GM19452 (cell line): ENCODE data around the gene NECTIN4.

ENCODE experiments used
- ATAC-seq: cut with Tn5 transposase; IDR thresholded peaks from one replicate; pipeline ENCODE4 v1.9.1; 2021; ENCODE audit not compliant: unreplicated experiment

Gene NECTIN4

GRCh38 chr1:161083748-161084596 is 5.4 kb downstream of the NECTIN4 start:
- no peak for ATAC-seq

- ATAC-seq, result no peak
These were observed 6.2 kb downstream of the NECTIN4 start for GRCh38 chr1:161082996-161083747.

DNA sequence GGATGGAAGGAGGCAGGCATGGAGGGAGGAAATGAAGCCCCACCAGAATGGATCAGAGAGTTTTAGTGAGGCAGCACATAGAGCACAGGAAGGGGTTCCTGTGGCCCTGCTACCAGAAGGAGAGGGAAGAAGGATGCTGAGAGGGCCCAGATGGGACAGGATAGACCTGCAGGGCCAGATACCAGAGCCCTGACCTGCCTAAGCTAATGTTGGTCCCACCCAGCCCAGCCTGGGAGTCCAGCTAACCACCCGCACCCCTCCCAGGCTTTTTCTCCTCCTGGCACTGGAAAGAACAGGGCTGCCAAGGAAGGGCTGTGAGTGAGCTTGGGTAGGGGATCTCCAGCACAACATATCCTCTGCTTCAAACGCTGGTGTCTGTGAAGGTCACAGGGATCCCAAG is 6.9 kb downstream of the NECTIN4 start:
- no peak for ATAC-seq

DNA sequence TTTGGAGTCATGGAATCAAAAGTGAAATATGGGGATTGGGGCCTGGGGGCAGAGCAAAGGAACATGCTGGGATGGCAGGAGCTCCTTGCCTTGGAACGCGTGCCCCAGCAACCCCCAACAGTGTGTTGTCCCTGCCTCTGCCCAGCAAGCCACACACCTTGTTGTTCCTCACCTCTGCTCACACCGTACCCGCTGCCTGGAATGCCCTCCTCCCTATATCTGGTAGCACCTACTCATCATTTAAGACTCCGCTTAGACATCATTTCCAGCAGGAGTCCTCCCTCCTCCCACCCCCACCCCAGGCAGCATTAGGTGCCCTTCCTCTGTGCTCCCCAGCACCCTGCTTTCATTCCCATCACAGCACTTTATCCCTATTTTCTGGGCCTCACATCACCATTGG is 7.8 kb downstream of the NECTIN4 start:
- ATAC-seq, result no peak

DNA sequence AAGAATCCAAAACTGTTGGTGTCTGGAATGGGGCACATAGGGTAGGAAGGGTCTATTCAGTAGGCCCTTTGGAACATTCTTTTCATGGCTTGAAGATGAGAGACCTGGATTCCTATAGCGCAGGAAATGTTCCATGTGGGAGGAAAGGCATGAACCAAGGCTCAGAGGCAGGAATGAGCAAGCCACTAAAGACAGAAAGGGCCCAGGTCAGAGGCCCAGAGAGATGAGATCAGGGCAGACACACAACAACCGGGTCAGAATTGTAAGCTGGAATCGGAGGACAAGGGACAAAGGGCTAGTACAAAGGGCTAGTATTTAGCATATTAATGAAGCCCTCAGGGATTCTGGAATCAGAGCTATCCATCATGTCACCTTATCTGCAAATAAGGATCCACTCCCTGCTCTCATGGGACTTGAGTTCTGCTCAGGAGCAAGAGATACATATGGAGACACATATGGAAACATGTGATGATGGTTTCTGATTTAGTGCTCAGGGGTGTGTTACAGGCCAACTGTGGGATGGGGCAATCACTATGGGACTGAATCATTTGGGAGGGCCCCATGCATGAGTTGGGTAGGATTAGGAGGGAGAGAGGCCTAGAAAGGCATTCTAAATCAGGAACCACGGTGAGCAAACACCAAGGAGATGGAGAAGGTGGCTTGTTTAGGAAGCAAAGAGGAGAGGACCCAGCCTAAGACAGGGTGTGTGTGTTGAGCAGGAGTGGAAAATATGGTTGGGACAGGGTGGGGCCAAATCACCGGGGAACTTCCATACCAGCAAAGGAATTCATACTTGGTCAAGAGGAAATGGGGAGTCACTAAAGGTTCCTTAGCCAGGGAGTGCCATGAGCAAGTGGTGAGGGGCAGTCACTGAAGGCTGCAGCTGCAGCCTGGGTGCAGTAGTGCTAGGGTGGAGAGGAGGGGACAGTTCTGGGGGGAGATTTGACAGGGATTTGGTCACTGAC is 8.6 kb downstream of the NECTIN4 start:
- ATAC-seq, result no peak

DNA sequence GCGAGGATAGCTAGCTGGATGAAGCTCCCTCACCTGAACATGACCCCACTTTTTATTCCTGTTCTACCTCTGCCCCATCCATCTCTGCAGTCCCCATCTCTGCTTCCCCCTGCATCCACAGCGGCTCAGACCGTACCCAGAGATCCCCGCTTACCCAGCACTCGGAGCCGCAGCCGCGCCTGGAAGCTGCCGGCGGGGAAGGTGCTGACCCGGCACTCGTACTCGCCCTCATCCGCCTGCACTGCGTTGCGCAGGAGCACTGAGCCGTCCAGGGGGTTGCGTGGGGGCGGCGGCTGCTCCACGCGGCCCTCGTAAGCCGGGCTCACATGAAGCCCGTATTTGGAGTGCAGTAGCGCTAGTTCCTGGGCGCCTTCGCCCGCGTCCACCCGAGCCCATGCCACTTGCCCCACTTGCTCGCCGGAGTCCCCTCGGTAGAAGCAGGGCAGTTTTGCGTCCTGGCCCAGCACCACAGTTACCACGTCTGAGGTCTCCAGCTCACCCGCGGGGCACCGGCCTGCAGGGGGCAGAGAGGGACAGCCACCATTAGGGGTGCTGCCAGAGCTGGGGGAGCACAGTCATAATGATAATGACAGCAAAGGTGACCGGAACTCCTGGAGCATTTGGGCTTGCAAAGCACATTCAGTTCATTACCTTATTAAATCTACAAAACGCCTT is 9.8 kb downstream of the NECTIN4 start:
- no peak for ATAC-seq

- no peak for ATAC-seq
These were observed 11.9 kb downstream of the NECTIN4 start for GRCh38 chr1:161077426-161077825.

GRCh38 chr1:161076410-161076809 is 12.9 kb downstream of the NECTIN4 start:
- no peak for ATAC-seq

- ATAC-seq, result no peak
These were observed 14.5 kb downstream of the NECTIN4 start for GRCh38 chr1:161074676-161075368.

DNA sequence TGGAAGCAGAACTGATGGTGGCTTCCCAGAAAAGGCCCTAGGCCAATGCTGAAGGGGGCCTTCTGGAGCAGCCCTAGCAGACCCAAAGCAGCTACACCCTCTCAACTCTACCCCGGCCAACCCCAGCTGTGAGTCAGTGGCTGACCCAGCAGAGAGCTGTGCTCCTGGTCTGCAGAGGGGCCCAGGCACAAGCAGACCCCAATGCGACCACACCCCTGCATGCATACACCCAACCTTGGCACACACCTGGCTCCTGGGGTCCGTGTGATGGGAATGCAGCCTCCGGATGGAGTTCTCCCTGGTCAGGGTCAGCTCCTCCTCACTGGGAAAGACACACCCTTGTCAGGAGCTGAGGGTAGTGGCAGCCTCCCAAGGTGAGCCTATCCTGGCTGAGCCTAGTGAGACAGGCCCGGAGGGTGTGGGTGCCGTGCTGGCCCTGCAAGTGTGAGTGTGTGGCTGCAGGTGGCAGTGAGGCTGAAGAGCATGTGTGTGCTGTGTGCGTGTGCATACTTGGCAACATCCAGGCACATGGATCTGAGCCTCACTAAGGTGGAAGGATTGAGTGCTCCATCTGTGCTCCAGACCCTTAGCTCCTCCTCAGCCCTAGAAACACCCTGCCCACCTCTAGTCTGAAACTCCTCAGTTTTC is 15.8 kb downstream of the NECTIN4 start:
- ATAC-seq, result no peak

GRCh38 chr1:161072751-161073449 is 16.5 kb downstream of the NECTIN4 start:
- ATAC-seq, result no peak

GRCh38 chr1:161071886-161072371 is 17.4 kb downstream of the NECTIN4 start:
- ATAC-seq, result no peak

DNA sequence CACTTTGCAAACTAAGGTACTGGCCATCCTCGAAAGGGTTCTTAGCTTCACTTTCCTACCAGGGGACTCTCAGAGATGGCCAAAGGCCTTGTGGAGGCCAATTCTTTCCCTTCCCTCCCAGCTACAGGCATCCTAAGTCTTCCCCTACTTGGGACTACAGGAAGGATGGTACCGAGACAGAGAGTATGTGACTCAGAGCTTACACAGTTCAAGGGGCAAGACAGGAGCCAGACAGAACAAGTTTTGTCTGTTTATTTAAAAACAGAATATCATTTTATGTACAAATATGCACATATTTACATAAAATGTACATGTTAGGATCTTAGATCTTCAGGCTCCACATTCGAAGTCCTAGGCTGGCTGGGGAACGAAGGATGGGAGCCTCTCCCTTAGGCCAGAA is 18.6 kb downstream of the NECTIN4 start:
- ATAC-seq, result no peak

- peak; percentile 89 for ATAC-seq
These were observed 19.6 kb downstream of the NECTIN4 start, which contains the start of gene ARHGAP30 for GRCh38 chr1:161069731-161070270. Gene ARHGAP30, minus strand, starts transcription at chr1:161069891. Its CDS starts 267 bp downstream, at chr1:161069624.

DNA sequence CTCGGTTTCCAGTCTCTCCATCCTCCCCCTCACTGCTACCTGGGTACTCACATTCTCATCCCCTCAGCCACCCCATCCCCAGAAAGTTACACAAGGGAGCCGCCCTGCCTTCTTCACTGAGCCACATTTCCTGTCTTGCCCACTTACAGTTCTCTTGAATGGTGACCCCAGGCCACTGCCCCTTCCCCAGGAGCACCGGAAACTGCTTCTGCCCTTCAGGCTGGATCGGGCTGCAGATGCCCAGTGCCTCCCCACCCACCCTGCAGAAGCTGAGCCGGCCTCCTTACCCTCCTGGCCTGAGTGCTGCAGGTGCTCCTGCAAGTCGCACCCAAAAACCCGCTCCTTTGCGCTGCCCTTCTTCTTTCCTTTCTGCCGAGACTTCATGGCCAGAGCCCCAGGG is 20.1 kb downstream of the NECTIN4 start:
- peak; percentile 4 for ATAC-seq

GRCh38 chr1:161068306-161069234 is 20.8 kb downstream of the NECTIN4 start:
- peak; percentile 53 for ATAC-seq

GRCh38 chr1:161066694-161067093 is 22.7 kb downstream of the NECTIN4 start:
- ATAC-seq, result no peak
